Endometrium (tissue), 2 donors: ENCODE measurements around the gene PGBD5.
A peak's percentile ranks its signal among the peaks of the same experiment; 100 is the strongest.

Source experiments
- FAIRE-seq: peaks from 2 replicates; lab custom pipeline; 2012; peaks lifted over from hg19 to GRCh38; lab: Jason Lieb, UNC
- donor health status: control.
- donor health status: control.

Gene PGBD5

GRCh38 chr1:230300322-230301301, 125.5 kb downstream of the PGBD5 start:
- no peak for FAIRE-seq

DNA sequence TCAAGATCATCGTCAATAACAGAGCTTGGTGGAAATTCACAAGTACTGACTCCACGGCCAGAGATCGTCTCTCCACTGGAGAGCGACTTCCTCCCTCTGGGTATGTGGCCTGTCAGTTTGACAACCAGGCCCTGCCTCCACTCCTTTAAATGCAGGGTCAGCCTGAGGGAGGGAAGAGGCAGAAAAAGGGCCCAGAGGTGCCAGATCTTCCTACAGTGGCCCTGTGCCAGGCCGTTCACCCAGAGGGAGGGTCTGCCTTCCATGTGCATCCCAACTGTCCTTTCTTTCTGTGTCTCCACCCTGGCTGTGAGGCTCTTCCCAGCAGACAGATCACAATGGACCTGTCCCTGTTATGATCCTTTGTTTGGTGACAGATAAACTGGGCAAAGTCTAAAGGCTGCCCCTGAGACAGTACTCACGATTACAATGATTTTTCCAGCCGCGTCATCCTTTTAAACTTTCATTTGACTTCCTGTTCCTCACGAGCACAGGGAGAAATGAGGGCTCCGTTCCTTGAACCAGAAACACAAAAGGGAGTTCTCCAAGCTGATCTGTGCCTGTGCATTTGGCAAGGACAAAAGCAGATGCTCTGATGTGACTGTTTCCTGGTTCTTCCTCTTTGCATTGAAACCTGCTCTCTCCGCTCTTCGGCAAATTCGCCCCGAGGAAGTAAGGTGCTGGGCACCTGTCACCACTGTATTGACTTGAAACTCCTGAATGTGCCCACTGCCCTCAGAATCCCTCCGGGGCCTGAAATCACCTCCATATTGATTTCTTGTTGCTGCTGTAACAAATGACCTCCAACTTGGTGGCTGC, 126.7 kb downstream of the PGBD5 start:
- FAIRE-seq, result no peak

DNA sequence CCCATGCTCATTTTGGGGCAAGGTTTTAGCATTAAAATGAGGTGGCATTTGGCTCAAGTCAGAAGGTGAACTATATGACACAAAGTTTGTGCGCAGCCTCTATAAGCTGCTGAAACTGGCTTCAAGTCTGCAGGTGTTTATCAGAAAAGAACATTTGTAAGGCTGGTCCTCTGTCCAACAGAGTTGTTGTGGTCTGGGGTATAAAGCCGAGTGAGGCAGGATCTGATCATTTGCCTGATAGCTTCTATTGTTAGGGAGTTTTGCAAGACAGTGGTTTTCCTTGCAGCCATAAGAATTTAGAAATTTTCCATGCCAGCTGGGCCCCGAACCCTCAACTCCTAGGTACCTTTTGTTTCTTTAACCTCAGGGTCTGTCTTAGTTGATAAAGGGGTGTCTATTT, 130.8 kb downstream of the PGBD5 start:
- no peak for FAIRE-seq

GRCh38 chr1:230293390-230293700, 132.8 kb downstream of the PGBD5 start:
- no peak for FAIRE-seq

- no peak for FAIRE-seq
Observed at GRCh38 chr1:230292689-230293389, 133.3 kb downstream of the PGBD5 start.

DNA sequence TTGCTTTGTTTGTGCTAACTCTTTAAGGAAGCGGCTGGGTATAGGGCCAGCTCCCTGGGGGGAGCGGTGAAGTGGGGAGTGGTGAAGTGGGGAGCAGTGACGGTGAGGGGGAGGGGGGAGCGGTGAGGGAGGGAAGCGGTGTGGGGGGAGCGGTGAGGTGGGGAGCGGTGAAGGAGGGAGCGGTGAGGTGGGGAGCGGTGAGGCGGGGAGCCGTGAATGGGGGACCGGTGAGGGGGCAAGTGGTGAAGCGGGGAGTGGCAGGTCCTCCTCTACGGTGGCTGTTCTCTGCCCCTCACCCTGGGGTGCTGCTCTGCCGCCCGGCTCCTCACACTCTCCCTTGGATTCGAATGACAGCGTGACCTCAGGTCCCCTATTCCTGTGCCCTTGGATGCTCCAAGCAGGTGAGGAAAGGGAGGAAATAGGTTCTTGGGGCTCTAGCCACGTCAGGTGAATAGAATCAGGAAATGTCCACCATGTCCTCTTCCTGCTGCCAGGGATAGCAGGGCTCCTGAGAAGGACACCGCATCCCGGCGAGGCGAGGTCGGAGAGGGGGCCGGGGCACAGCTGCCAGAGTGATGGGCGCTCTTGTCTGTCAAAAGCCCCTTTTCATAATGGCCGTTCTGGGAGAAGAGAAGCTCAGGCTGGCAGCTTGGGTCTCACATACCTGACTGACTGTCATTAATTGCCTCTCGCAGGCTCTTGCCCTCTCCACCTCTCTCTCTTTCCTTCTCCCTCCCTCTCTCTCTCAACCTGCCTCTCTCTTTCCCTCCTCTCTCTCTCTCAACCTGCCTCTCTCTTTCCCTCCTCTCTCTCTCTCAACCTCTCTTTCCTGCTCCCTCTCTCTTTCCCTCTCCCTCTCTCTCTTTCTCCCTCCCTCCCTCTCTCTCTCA, 134.2 kb downstream of the PGBD5 start:
- FAIRE-seq, result no peak

DNA sequence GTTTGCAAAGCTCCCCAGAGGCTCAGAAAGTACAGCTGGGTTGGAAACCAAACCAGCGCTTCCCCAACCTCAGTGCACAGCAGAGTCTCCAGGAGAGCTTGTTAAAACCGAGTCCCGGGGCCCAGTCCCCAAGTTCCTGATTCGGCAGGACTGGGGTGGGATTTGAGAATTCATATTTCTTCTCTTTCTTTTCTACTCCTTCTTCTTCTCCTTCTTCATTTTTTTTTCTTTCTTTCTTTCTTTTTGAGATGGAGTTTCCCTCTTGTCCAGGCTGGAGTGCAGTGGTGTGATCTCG, 136.8 kb downstream of the PGBD5 start:
- FAIRE-seq, result no peak

GRCh38 chr1:230288641-230289349, 137.3 kb downstream of the PGBD5 start:
- no peak for FAIRE-seq

- no peak for FAIRE-seq
Observed at GRCh38 chr1:230287674-230288315, 138.3 kb downstream of the PGBD5 start.

DNA sequence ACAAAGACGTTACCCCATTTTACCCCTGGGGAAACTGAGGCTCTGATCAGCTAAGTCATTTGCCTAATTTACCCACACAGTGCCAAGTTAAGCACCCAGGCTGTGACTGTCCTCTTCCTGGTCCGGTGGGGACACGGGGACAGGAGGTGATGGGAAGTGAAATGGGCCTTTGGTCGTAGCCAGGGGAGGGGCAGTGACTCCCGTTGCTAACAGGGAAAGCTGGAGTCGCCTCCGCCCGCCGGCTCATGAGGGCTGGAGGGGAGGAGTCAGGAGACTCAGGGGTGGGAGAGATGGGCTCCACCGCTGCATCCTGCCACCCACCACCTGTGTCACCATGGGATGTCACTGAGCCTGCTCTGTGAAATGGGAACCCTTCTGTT, 139.3 kb downstream of the PGBD5 start:
- FAIRE-seq, result no peak

GRCh38 chr1:230286166-230286889, 139.8 kb downstream of the PGBD5 start:
- FAIRE-seq, result no peak

DNA sequence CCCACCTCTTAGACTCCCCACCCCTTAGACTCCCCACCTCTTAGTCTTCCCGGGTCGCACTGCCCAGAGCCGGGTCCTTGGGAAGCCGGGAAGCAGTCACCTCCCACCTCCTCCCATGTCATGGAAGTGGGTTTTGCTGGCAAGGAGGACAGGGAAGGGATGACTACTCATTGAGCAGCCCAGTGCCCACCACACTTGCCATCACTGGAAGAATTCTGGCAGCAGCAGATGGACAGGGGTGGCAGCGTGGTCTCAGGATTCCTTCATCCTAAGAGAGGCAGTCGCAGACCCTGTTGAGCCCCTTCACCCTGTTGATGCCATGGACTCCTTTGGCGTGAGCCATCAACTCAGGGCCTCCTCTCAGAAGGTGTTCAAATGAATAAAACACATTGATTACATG, 140.8 kb downstream of the PGBD5 start:
- no peak for FAIRE-seq

DNA sequence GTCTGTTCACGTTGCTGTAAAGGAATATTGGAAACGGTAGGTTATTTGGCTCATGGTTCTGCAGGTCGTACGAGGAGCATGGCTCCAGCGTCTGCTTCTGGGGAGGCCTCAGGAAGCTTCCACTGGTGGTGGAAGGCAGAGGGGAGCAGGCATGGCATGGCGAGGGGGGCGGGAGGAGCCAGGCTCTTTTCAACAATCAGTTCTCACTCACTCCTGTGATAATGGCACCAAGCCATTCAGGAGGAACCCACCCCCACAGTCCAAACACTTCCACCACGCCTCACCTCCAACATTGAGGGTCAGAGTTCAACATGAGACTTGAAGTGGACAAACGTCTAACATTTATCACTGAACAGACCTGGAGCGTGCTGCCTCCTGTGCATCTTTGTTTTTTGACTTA, 141.2 kb downstream of the PGBD5 start:
- FAIRE-seq, result no peak

GRCh38 chr1:230283678-230284077, 142.5 kb downstream of the PGBD5 start:
- FAIRE-seq, result no peak

GRCh38 chr1:230282157-230282556, 144.0 kb downstream of the PGBD5 start:
- no peak for FAIRE-seq

DNA sequence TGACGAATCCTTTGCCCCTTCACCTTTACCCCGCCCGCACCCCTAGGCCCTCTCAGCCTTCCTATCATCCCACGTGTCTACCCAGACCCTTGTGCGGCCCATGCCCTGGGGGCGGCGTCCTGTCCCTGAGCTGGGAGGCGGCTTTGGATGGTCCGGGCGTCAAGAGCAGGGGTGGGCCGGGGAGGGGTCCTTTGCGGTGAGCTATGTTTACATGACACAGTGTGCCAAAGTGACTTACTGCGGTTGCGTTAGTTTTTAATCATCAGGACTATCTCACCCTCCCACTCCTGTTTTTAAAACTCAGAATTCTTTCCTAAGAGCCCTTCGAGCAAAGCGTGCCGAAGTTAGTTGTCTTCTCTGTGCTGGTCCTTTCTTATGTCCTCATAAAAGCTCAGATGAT, 144.6 kb downstream of the PGBD5 start:
- peak; percentile 96 for FAIRE-seq

GRCh38 chr1:230280906-230281413, 145.2 kb downstream of the PGBD5 start:
- no peak for FAIRE-seq

GRCh38 chr1:230280054-230280795, 145.9 kb downstream of the PGBD5 start:
- no peak for FAIRE-seq

DNA sequence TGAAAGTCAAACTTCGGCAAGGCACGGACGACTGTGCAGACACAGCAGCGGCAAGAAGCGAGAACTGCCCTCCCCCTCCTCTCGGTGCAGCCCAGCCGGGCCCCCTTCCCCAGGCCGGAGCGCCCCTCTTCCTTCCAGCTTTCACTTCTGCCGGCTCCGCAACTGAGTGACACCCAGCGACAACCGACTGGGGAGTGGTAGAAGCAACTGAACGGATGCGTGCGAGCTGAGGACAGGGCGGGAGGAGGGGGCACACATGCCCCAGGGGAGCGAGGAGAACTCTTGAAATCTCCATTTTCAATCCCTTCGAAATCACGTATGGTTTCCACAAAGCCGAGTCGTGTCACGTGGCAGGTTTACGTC, 146.6 kb downstream of the PGBD5 start:
- no peak for FAIRE-seq
